GM10248 (cell line): ENCODE measurements around the gene TBP.

Source experiments
- CTCF ChIA-PET: fragments of 300-600 bp; sonication (Branson Sonifier 250); formaldehyde crosslinking; extraction: SDS; loops from one replicate; lab custom pipeline; 2021; ENCODE audit warnings: antibody characterized with exemption; lab: Yijun Ruan, JAX
- POLR2A ChIA-PET: fragments of 350-650 bp; sonication (Branson Sonifier 250); formaldehyde crosslinking; extraction: SDS; loops from one replicate; lab custom pipeline; 2020; ENCODE audit warnings: antibody characterized with exemption; lab: Yijun Ruan, JAX
- DNase-seq: peaks from one replicate; pipeline ENCODE4 v3.0.0; 2012; ENCODE audit errors: extremely low spot score
- CTCF ChIP-seq: IDR thresholded peaks from 2 replicates; pipeline ENCODE4 v1.5.1; 2012; ENCODE audit warnings: mild to moderate bottlenecking, low read depth; ENCODE audit errors: extremely low read depth, missing control alignments, control extremely low read depth

Gene TBP

GRCh38 chr6:170510631-170511030 lies 43.5 kb upstream of the TBP start:
- TF ChIP-seq CTCF, result no peak
- ChIA-PET POLR2A (no interaction called here), CTCF (interaction anchor here (1.7 to 2.1 kb wide), 2 partner anchors 19 to 679 kb away, joined by 4 to 8 read pairs; no protein-coding TSS in a partner anchor)
- no peak for DNase-seq

- DNase-seq, result no peak
- no peak for TF ChIP-seq CTCF
Observed at GRCh38 chr6:170512249-170512648, 41.9 kb upstream of the TBP start.

GRCh38 chr6:170514908-170515307 lies 39.3 kb upstream of the TBP start:
- no peak for DNase-seq
- CTCF ChIA-PET, result interaction anchor here (0.8 to 1.8 kb wide), 2 partner anchors 15 to 683 kb away, joined by 3 to 6 read pairs; no protein-coding TSS in a partner anchor
- TF ChIP-seq CTCF, result no peak
- POLR2A ChIA-PET, result no interaction called here

More at GRCh38 chr6:170512249-170512648, 41.9 kb upstream of the TBP start:
- CTCF ChIA-PET, result interaction anchor here (2.1 kb wide), 1 partner anchor 18 kb away, joined by 8 read pairs; no protein-coding TSS in a partner anchor
- POLR2A ChIA-PET, result no interaction called here

- ChIA-PET CTCF (interaction anchor here (0.5 to 3.6 kb wide), 36 partner anchors 9 to 1662 kb away, joined by 3 to 38 read pairs (median 4); no protein-coding TSS in a partner anchor), POLR2A (interaction anchor here (1.2 kb wide), 1 partner anchor 226 kb away, joined by 3 read pairs; the partner anchor contains the start of gene DLL1)
- peak; percentile 74 for TF ChIP-seq CTCF
- DNase-seq, result peak; percentile 39
Observed at GRCh38 chr6:170516783-170517616, 37.2 kb upstream of the TBP start.

GRCh38 chr6:170522565-170523183 lies 31.5 kb upstream of the TBP start:
- POLR2A ChIA-PET, result no interaction called here
- peak; percentile 43 for TF ChIP-seq CTCF
- DNase-seq, result peak; percentile 20
- CTCF ChIA-PET, result interaction anchor here (0.9 to 3.1 kb wide), 5 partner anchors 9 to 732 kb away, joined by 3 to 18 read pairs (median 5); no protein-coding TSS in a partner anchor
